Head of caudate nucleus (tissue), 42 donors: ENCODE data around the gene LMO4.

ENCODE experiments used
- DNase-seq, 42 donors: peaks; one replicate each; pipeline versions ENCODE4 v3.0.0 to v3.0.0-alpha.2; 2020 to 2021; ENCODE audit warnings: mixed read lengths in 7 of 42
- intact Hi-C: fragments of 100-400 bp; cut with DNase I; formaldehyde crosslinking; loops from one replicate; pipeline ENCODE4 v1.15.0; 2022

The LMO4 gene

GRCh38 chr1:87392248-87393192 lies 63.8 kb downstream of the LMO4 start:
- no peak for DNase-seq
- intact Hi-C loops, result no loop called here

DNA sequence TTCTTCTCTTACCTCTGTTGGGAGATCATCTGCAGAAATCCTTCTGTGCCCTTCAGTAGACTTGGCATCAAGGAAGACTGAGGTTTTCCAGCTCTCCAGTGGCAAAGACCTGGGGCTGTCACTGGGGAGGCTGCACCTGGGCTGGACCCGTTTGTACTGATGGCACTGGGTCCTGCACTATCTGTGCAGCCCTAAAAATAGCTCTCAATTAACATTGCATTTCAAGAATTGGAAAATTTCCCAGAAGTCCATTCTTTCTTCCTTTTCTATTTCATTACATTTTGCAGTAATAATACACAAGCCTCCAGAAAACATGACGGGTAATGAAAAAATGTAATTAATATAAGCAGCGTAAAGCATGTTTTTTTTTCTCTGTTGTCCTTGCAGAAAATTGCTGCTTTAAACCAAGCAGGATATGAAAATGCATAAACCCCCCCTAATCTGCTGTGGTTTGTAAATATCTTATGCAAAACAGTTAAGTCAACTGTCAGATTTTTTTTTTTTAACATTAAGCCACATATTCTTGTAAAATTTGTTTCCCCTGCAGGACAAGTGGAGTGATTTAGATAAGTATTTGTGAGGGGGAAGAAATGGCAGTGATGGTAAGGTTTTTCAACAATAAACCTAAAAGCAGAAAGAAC lies 64.9 kb downstream of the LMO4 start:
- intact Hi-C loops, result no loop called here
- DNase-seq, result no peak

DNA sequence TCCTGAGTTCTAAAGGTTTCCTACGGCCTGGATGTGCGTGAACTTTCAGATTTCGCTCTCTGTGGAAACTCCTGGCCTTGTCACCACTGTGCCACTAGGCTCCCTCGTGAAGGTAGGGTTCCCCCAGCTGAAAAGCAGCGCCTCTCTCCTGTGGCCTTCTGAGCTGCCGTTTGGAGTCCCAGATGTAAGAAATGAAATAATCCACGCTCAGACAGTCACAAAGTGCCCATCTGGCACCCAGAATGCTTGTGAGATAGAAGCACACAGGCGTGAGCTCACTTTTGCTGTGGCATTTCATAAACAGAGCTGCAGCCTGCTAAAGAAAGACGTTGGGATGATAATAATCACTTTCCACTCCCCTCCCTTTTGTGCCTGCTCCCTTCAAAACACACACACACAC lies 65.8 kb downstream of the LMO4 start:
- no peak for DNase-seq

DNA sequence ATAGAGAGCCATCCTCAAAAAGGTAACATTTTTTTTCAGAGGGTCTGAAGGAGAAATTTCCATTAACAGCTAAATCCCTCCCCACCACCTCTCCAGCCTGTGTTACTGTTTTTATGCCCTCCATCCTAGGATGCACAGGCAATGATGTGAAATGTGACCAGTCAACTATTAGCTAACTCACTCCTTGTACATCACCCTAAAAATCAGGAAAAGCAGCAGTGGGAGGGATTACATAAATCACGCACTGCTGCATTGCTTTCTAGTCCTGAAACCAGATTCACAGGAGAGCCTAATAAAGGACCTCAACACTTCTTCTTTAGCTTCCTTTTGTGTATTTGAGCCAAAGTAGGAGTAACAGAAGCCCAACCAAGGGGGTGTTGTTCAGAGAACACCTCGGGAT lies 66.3 kb downstream of the LMO4 start:
- no peak for DNase-seq
- intact Hi-C loops, result no loop called here

More for the DNA sequence above, 65.8 kb downstream of the LMO4 start:
- intact Hi-C loops, result no loop called here
